Testis (tissue), 2 donors: Measurements from ENCODE around the gene HLA-DMB.

ENCODE experiments used
- CTCF ChIP-seq, 3 experiments: fragments of 450-650 bp in 2 of 3; fragments of 200-600 bp in 1 of 3; sonication (generic) in 1 of 3; IDR thresholded peaks; one replicate each; pipeline ENCODE4 v1.5.1; 2016 to 2019; ENCODE audit warnings: antibody characterized with exemption in 3 of 3, mild to moderate bottlenecking in 2 of 3, moderate library complexity in 1 of 3
- POLR2A ChIP-seq: fragments of 450-650 bp; IDR thresholded peaks from one replicate; pipeline ENCODE4 v1.6.1; 2017; ENCODE audit warnings: antibody characterized with exemption, mild to moderate bottlenecking, moderate library complexity

- TF ChIP-seq CTCF (IDR thresholded peaks at IDR 0.05) (no peak), POLR2A (no peak)
These were observed 50.0 kb downstream of the HLA-DMB start for GRCh38 chr6:32890831-32891230.
